GM19468 (cell line): ENCODE data around the gene RDH14.

Experiments
- ATAC-seq: cut with Tn5 transposase; IDR thresholded peaks from one replicate; pipeline ENCODE4 v1.9.1; 2021; ENCODE audit warnings: mild to moderate bottlenecking, moderate library complexity, moderate number of reproducible peaks; ENCODE audit not compliant: unreplicated experiment; ENCODE audit errors: extremely low read depth

Gene RDH14

DNA sequence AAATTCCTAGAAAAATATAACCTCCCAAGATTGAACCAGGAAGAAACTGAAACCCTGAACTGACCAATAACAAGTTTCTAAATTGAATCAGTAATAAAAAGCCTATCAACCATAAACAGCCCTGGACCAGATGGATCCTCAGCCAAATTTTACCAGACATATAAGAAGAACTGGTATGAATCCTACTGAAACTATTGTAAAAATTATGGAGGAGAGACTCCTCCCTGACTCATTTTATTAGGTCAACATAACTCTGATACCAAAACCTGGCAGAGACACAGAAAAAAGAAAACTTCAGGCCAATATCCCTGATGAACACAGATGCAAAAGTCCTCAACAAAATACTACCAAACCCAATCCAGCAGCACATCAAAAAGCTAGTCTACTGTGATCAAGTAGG is 17.6 kb upstream of the RDH14 start:
- ATAC-seq, result no peak

GRCh38 chr2:18566145-18566769 is 5.8 kb upstream of the RDH14 start:
- no peak for ATAC-seq

GRCh38 chr2:18560797-18561085 is 288 bp upstream of the RDH14 start:
- ATAC-seq, result no peak

GRCh38 chr2:18559531-18560030 is 872 bp downstream of the RDH14 start:
- ATAC-seq, result no peak

- no peak for ATAC-seq
These were observed 2.0 kb downstream of the RDH14 start for GRCh38 chr2:18558458-18558857.

GRCh38 chr2:18557121-18557520 is 3.3 kb downstream of the RDH14 start:
- ATAC-seq, result no peak

DNA sequence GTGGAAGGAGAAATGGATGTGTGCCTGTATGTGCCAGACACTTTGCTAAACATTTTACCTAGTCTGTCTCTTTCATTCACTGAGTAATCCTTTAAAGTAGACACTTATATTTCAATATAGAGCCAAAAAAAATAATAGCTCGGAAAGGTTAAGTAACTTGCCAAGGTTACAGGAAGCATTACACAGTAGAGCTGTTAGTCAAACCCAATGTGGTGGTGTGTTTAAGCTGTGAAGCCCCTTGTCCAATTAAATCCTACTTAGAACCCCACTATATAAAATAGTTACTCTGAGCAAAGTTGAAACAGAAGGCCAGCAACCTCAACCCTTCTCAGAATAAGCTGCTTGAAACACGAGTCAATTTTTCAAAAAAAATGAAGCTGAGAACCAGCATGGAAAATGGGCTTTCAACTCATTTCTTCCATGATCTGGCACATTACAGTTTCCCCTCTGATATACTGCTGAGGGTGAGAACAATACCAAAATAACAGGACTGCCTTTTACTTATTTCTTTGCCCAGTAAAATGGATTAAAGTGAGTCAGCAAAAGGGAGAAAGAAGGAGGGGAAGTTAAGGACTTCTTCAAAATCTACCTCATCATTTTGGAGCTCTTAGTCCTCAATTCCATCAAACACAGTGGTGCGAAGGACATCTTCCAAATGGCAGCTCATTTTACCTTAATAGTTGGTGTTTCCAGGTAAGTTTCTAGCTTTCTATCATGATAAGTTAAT is 7.9 kb downstream of the RDH14 start:
- ATAC-seq, result no peak

DNA sequence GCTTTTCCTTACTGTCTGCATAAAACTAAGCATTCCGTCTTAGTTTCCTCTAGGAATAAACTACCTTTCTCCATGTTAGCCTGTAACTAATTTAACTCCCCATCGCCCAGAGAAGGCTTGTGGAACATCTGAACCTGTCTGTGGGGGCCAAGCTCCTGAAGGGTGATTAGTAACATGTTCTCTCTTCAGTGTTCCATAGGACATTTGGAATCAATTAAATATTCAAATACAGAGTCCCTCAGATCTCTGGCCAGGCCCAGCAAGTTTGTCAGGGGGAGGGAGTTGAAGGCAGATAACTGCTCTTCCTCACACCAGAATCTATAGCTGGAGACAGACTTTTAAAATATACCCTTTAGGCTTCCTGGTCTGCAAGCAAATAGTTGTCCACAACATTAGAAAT is 8.8 kb downstream of the RDH14 start:
- no peak for ATAC-seq

- ATAC-seq, result no peak
These were observed 9.3 kb downstream of the RDH14 start for GRCh38 chr2:18551169-18551568.

- ATAC-seq, result no peak
These were observed 10.0 kb downstream of the RDH14 start for GRCh38 chr2:18550433-18550832.

DNA sequence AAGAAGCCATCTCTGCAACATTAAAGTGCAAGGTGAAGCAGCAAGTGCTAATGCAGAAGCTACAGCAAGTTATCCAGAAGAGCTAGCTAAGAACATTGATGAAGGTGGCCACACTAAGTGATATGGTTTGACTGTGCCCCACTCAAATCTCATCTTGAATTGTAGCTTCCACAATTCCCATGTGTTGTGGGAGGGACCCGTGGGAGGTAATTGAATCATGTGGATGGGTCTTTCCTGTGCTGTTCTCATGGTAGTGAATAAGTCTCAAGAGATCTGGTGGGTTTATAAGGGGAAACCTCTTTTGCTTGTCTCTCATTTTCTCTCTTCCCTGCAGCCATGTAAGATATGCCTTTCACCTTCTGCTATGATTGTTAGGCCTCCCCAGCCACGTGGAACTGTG is 11.4 kb downstream of the RDH14 start:
- ATAC-seq, result no peak

DNA sequence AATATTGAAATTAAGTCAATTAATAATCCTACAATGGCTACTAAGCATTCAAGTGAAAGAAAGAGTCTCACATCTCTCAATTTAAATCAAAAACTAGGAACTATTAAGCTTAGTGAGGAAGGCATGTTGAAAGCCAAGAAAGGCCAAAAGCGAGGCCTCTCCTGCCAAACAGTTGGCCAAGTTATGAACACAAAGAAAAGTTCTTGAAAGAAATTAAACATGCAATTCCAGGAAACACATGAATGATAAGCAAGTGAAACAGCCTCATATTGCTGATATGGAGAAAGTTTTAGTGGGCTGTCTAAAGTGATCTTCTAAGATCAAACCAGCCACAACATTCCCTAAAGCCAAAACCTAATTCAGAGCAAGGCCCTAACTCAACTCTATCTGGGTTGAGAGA is 11.8 kb downstream of the RDH14 start:
- ATAC-seq, result no peak

DNA sequence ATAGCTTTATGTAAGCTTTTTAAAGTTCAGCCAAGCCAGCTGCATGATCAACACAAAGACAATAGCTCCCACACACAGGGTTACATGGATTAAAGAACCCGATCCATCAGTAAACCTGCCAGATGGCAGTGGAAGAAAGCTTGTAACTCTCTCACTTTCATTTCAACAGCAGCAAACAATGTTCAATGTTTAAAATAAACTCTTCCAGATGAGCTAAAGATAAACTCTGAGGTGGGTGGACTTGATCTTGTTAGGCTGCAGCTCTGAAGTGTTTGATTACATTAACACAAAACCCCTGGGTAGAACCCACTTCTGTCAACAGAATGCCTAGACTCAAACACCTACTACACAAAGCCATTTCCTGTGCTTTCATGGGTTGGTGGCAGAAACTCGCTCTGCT is 13.9 kb downstream of the RDH14 start:
- no peak for ATAC-seq

DNA sequence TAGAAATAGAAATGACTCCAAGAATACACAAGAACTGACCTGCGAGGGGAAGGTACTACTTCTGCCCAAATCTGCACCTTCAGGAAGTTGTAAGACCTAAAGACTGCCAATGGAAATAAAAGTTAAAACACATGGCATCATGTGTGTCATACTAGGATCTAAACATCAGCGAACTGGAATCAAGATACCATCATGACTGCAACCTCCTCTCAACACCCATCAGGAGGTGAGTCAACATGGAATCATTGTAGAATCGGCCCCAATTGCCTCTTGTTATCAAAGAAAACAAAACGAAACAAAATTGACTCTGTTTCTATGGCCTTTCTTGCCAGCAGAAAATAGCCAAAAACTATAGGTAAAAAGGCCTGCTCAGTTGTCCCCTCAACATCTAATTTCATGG is 15.1 kb downstream of the RDH14 start:
- ATAC-seq, result no peak

DNA sequence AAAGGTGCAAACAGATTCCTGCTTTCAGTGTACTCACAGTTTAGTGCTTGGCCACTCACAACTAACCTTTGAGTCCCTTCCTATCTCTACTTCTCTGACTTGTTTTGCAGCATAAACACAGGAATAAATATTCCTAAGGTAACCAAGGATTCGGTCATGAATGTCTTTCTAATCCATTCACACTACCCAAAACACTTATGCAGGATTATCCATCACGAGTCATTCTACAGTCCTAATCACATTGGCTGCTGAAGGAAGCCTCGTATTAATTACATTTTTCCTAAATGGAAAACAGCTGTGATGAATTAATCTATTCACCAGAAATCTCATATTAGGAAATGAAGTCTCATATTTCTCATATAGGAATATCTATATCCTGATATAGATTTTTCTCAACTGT is 16.3 kb downstream of the RDH14 start:
- ATAC-seq, result no peak

GRCh38 chr2:18540872-18541271 is 19.6 kb downstream of the RDH14 start:
- no peak for ATAC-seq

DNA sequence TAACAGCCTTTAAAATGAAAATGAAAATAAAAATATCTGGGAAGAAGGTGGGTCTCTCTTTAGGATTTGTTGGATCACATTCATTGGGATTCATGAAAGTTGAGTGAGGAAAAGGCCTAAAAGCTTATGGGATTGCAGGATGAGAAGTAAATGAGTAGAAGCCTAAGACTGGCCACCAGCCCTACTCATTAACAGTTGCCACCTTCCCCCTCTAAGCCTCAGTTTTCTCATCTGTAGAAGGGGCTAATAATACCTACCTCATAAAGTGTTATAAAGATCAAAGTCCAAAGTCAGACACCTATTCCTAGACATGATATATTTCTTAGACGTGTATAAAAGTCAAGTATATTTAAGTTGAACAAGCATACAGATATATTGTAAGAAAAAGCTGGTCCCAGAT is 23.8 kb downstream of the RDH14 start:
- ATAC-seq, result no peak

DNA sequence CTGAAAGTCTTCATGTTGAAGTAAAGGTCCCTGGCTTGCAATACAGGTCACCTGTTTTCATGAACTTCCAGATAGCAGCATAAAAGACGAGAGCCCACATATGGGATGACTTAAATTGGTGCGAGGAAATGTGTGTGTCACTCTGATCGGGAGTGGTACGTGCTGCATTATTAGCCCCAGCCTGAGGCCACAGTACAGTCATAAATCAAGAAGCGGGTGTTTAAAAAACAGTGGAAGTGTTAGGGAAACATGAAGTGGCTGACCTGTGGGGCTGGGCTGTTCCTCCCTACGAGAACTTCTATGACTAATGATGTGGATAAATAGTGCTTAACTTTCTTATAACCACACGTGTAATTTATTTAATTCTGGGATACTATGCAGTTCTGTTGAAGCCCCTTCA is 24.4 kb downstream of the RDH14 start:
- no peak for ATAC-seq

DNA sequence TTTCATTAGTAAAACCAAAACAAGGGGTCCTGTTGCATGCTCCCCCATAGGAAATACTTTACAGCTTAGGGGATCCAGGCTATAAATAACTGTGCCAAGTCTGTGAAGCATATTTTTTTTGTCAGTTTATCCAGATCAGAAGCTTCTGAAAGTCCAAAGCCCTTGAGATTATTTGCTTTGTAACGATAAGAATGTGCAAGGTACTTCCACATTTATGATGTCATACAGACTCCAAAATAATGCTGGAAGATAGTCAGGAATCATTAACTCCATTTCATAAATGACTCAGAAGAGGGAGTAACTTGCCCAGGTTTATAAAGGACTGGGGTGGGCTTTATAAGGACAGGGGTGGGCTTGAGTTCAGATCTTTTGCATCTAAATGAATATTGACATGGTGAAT is 29.3 kb downstream of the RDH14 start:
- no peak for ATAC-seq

DNA sequence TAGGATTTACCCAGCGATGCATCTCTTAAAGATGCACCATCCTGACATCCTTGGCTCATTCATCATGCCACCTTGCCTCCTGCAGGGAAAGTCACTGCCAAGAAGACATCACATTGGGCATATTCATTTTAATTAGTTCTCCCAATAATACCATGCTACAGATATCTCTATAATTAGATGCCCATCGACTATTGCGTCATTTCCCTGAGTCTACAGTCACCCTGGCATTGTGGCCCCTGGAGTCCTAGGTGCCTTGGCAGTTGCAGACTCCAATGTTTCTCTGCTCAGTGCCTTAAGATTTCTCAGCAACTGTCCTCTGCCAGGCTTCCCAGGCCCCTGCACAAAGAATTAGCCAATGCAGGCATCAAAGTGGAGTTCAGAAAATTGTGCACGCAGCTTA is 32.6 kb downstream of the RDH14 start:
- ATAC-seq, result no peak

- ATAC-seq, result no peak
These were observed 33.1 kb downstream of the RDH14 start for GRCh38 chr2:18527326-18527725.

DNA sequence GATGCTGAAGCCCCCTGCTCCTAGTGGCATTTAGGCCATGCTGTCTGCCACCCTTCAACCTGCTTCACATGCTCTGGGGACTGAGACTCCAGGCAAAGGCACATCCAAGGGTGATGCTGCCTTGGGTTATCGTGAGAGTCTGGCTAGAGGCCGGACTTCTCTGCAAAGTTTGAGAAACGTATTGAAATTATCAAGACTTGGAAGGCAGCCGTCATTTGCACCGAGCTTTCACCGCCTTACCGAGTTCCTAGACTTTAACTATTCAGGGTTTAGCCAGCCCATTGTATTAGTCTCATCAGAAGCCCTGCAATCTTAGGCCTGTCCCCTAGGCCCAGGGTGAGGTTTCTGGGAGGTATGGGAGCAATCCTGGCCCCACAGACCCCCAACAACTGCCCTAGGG is 34.0 kb downstream of the RDH14 start:
- ATAC-seq, result no peak
